Adrenal gland (tissue), 12 donors: Measurements from ENCODE around the gene PMVK. TPM values are rescaled to one million over a fixed set of nuclear protein-coding genes. Genes with fewer than 3 reads are reported as not detected.

Experiments used
- DNase-seq, 7 donors: peaks; one replicate each; pipeline ENCODE4 v3.0.0-alpha.2; 2019 to 2020
- H3K27ac ChIP-seq, 5 donors: fragments of 200-600 bp; sonication (generic) in 4 of 5; 1 replicate in 3 of 5; 2 replicates in 2 of 5; pipeline versions ENCODE4 v1.5.1 to v1.8.0; 2016 to 2020; ENCODE audit warnings: mild to moderate bottlenecking in 1 of 5
- H3K27me3 ChIP-seq: fragments of 200-600 bp; 2 replicates; pipeline ENCODE4 v1.8.0; 2021
- H3K36me3 ChIP-seq, 2 donors: fragments of 200-600 bp; replicated peaks in 1 of 2; 1 replicate in 1 of 2; 2 replicates in 1 of 2; pipeline versions ENCODE4 v1.5.1 to v1.8.0; 2018 to 2022
- H3K4me1 ChIP-seq, 2 donors: fragments of 200-600 bp; replicated peaks in 1 of 2; 1 replicate in 1 of 2; 2 replicates in 1 of 2; pipeline versions ENCODE4 v1.5.1 to v1.8.0; 2018 to 2021
- H3K4me3 ChIP-seq, 4 donors: fragments of 200-600 bp; sonication (generic) in 3 of 4; one replicate each; pipeline ENCODE4 v1.5.1; 2016 to 2018
- H3K9me3 ChIP-seq, 3 donors: fragments of 200-600 bp; sonication (generic) in 1 of 3; replicated peaks in 1 of 3; 1 replicate in 2 of 3; 2 replicates in 1 of 3; pipeline versions ENCODE4 v1.5.1 to v1.8.0; 2016 to 2021
- CTCF ChIP-seq, 6 experiments: fragments of 450-650 bp in 4 of 6; fragments of 200-600 bp in 2 of 6; sonication (generic) in 1 of 6; IDR thresholded peaks; 1 replicate in 5 of 6; 2 replicates in 1 of 6; pipeline versions ENCODE4 v1.5.1 to v1.8.0; 2016 to 2021; ENCODE audit warnings: antibody characterized with exemption in 6 of 6, mild to moderate bottlenecking in 2 of 6, moderate library complexity in 1 of 6
- POLR2A ChIP-seq, 2 donors: fragments of 450-650 bp; IDR thresholded peaks; one replicate each; pipeline ENCODE4 v1.6.1; 2017; ENCODE audit warnings: antibody characterized with exemption in 2 of 2, mild to moderate bottlenecking in 2 of 2, moderate library complexity in 1 of 2
- WGBS, 4 donors: extraction: QIAGEN DNeasy Blood & Tissue Kit in 2 of 4; methylation state at CpG; one replicate each; pipeline versions ENCODE4 v1.1.5 to v1.1.7; 2013 to 2017; 5-methylcytosine and 5-hydroxymethylcytosine counted together
- intact Hi-C, 2 donors: fragments of 100-400 bp; cut with DNase I; formaldehyde crosslinking; loops; one replicate each; pipeline versions ENCODE4 v1.14.1 to v1.15.0; 2022 to 2023
- polyA plus RNA-seq, 3 donors: library from polyadenylated mRNA; stranded (reverse); fragments of 200-250 nt in 2 of 3; fragments of 350-450 nt in 1 of 3; fragmentation: Illumina TruSeq in 1 of 3; extraction: RNeasy Lipid Tissue Mini Kit (QIAGEN cat#74804) in 1 of 3; gene quantifications; one replicate each; pipeline ENCODE4 v1.2.3, GENCODE V29; 2013 to 2014
- total RNA-seq, 9 donors: library from RNA; depleted of rRNA in 4 of 9; stranded (reverse); fragments of >200 nt in 4 of 9; fragments of 120-200 nt in 1 of 9; fragmentation: NEBNext Ultra II Directional in 1 of 9; extraction: Animal tissue kit (Norgen Biotek cat#: 25700) in 1 of 9; gene quantifications; one replicate each; pipeline versions ENCODE4 v1.1.0 to v1.2.4, GENCODE V29; 2013 to 2023
- donor health status: healthy with polysubstance abuse.
- donor health status: Bipolar disorder and iron deficiency.
- donor health status: DM: yes; HTN: yes; CAD: no.
- donor health status: DM: no; HTN: no; CAD: no.
- donor health status: DM: no; HTN: no; CAD: no.
- donor health status: DM: yes; HTN: yes; CAD: no.

PMVK gene
- total and polyA plus RNA-seq, 12 donors, result 12.6 to 70.0 (median 41.7) TPM

GRCh38 chr1:154880671-154881070, 55.8 kb downstream of the PMVK start:
- intact Hi-C loops, result no loop called here
- peak in 2 of 7 donors; percentile 39 to 44 for DNase-seq
- 65 to 78% (median 72%) methylated on average over 4 to 5 of the region's 5 CpGs for WGBS, 4 donors
- peaks cover 0 to 11% of the 10 kb centered on the region in 2 donors for H3K4me1 ChIP-seq
- H3K4me3 ChIP-seq, result no peak overlapping the region
- no peak overlapping the region for H3K27ac ChIP-seq
- no peak for TF ChIP-seq CTCF (IDR thresholded peaks at IDR 0.05)
- H3K27me3 ChIP-seq, result no peaks in the 10 kb centered on the region
- no peaks in the 10 kb centered on the region for H3K9me3 ChIP-seq
- no peaks in the 10 kb centered on the region for H3K36me3 ChIP-seq

GRCh38 chr1:154879038-154879421, 57.5 kb downstream of the PMVK start:
- Histone ChIP-seq H3K4me3 (no peak overlapping the region), H3K9me3 (no peaks in the 10 kb centered on the region), H3K36me3 (no peaks in the 10 kb centered on the region), H3K4me1 (peaks cover 0 to 5% of the 10 kb centered on the region in 2 donors), H3K27me3 (no peaks in the 10 kb centered on the region), H3K27ac (no peak overlapping the region)
- DNase-seq, result peak in 1 of 7 donors; percentile 52
- intact Hi-C loops, result loop anchor here (5.0 to 10.0 kb wide), 3 partner anchors 212 to 404 kb away; no protein-coding TSS in a partner anchor
- 67 to 76% (median 73%) methylated on average over 8 to 16 of the region's 16 CpGs for WGBS, 4 donors
- TF ChIP-seq CTCF (IDR thresholded peaks at IDR 0.05) (no peak), POLR2A (IDR thresholded peaks at IDR 0.05) (no peak)

DNA sequence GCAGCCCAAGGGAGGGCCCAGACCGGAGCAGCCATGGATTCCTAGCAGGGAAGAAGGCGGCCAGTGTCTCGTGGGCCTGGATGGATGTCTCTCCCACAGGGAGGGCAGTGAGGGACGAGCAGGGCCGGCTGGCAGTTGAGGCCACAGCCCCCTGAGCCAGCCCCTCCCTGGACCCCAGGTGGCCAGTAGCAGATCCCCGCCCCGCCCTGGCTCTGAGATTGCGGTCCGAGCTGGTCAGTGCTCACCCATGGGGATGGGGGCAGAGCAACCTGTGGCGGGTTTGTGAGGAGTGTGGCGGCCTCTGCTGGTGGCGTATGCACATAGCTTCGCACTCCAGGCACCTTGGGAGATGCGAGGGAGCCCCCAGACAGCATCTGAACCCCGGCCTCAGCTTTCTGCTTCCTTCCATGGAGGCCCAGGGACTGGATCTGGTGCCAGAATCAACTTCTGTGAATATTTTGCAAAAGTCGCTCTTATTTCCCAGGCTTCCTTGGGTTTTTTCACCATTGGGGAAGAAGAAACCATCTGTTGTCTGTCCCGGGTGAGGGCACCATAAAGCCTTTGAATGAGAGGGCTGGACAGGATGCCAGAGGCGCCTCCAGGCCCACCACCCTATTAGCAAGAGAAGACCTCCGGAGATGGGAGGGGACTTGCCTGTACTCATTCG, 58.0 kb downstream of the PMVK start:
- whole genome bisulfite sequencing, 4 donors, result 19 to 34% (median 23%) methylated on average over 17 to 20 of the region's 20 CpGs
- Histone ChIP-seq H3K4me3 (no peak overlapping the region), H3K27ac (no peak overlapping the region)

More for the DNA sequence above, 58.0 kb downstream of the PMVK start:
- peak; percentile 70 to 93 (median 81) for DNase-seq
- Histone ChIP-seq H3K9me3 (no peaks in the 10 kb centered on the region), H3K27me3 (no peaks in the 10 kb centered on the region), H3K36me3 (no peaks in the 10 kb centered on the region), H3K4me1 (no peaks in the 10 kb centered on the region)
- intact Hi-C loops, result loop anchor here (5.0 to 10.0 kb wide), 3 partner anchors 211 to 404 kb away; no protein-coding TSS in a partner anchor
- TF ChIP-seq POLR2A (IDR thresholded peaks at IDR 0.05), result no peak
- peak; percentile 77 to 92 (median 83) for TF ChIP-seq CTCF (IDR thresholded peaks at IDR 0.05)
